Amygdala (tissue), 56 donors: ENCODE results near the gene COL20A1.
A peak's percentile ranks its signal among the peaks of the same experiment; 100 is the strongest.

Experiments
- DNase-seq, 56 donors: peaks; one replicate each; lab custom pipeline; 2025; lab: John Stamatoyannopoulos, UW

Gene COL20A1

DNA sequence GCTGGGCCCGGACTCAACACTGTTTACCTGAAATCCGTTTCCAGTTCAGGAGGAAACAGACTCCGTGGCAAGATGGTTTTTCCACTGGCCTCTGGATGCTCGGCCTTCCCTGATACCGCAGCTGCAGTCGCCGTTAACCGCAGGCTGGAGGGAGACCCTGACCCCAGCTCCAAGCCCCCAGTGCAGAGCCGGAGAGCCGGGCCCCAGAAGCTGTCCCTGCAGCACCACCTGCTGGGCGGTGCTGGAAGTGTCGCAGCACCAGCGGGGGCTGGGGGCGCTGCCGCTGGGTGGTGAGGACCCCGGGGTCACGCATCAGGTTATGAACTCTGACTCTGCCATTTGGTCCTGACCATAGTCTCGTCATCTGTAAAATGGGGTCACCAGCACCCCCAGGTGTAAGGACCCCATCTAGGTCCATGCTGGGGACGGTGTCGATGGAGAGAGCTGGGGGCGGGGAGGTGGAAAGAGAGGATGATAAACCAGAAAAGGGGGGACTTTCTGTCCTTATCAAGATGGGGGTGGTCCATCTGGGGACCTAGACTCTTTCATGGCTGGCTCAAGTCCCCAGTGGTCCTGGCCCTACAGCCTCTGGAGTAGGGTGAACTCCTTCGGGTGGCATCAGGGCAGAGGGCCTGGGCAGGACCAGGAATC, 88.9 kb downstream of the COL20A1 start:
- peak in 5 of 56 donors; percentile 8 to 34 (median 18) for DNase-seq

DNA sequence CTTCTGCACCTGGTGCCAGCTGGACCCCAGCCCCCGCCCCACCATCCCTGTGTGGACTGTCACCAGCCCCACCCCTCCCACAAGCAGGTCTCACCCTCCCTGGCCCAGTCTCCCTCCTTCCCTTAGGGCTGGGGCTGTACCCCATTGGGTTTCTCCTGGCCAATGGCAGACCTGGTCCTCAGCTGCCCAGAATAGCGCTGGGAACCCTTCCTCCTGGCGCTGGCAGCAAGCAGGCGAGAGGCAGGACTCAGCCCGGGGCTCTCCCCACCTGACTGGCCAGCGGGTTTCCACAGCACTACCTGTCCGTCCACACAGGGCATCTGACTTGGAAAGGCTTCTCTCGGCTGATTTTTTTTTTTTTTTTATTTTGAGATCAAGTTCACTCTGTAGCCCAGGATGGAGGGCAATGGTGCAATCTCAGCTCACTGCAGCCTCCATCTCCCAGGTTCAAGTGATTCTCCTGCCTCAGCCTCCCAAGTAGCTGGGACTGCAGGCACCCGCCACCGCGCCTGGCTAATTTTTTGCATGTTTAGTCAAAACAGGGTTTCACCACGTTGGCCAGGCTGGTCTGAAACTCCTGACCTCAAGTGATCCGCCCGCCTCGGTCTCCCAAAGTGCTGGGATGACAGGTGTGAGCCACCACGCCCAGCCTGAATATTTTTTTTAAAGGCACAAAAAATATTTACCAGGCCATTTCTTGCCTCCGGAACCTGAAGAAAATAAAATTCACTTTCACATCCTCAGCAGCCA, 89.7 kb downstream of the COL20A1 start:
- DNase-seq = no peak

DNA sequence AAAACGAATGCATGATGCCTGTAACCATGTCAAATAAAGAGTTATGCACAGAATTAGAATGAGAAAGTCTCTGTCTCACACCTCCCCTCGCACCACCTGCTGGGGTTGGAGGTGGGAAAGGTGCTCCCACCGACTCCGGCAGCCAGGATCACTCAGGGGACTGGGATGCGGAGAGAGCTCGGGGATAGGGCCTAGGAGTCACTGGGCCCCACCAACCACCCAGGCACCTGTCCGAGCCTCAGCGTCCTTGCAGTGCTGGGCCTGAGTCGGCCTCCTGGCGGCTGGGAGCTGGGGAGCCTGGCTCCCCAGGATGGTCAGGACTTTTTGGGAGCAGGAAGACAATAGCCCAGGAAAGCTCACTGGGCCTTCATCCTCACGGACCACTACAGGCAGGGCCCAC, 90.6 kb downstream of the COL20A1 start:
- DNase-seq = no peak

DNA sequence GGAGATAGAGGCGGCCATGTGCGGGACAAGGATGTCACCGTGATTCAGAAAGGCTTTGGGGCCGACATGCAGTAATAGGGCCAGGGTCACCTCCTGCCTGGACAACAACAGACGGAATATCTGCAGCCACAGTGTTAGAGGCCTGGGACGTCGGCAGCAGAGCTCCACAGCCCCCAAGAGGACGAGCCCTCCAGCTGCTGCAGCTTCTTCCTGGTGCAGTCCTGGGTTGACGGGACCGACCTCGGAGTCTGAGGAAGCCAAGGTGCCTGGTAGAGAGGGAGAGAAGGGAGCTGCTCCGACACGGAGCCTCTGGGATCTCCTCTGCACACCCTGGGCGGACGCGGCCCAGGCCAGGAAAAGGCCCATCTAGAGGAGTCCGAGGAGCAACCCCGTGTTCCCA, 91.3 kb downstream of the COL20A1 start:
- no peak for DNase-seq
